Colonic mucosa (tissue), 4 donors: ENCODE data around the gene VWA8. TPM values are rescaled to one million over a fixed set of nuclear protein-coding genes. Genes with fewer than 3 reads are reported as not detected.

ENCODE experiments used
- DNase-seq: peaks from one replicate; pipeline ENCODE4 v3.0.0-alpha.2; 2020
- H3K27ac ChIP-seq: fragments of 200-600 bp; one replicate; pipeline ENCODE4 v1.8.0; 2021
- H3K27me3 ChIP-seq: fragments of 200-600 bp; one replicate; pipeline ENCODE4 v1.8.0; 2021
- H3K36me3 ChIP-seq: fragments of 200-600 bp; one replicate; pipeline ENCODE4 v1.8.0; 2021
- H3K4me1 ChIP-seq: fragments of 200-600 bp; one replicate; pipeline ENCODE4 v1.8.0; 2021; ENCODE audit warnings: mild to moderate bottlenecking
- H3K4me3 ChIP-seq: fragments of 200-600 bp; one replicate; pipeline ENCODE4 v1.8.0; 2021
- H3K9ac ChIP-seq, 2 donors: one replicate each; pipeline ENCODE4 v1.7.0; 2013; ENCODE audit warnings: control low read depth in 2 of 2, low read depth in 2 of 2, low read length in 2 of 2
- H3K9me3 ChIP-seq: fragments of 200-600 bp; one replicate; pipeline ENCODE4 v1.8.0; 2021
- CTCF ChIP-seq: fragments of 200-600 bp; IDR thresholded peaks from one replicate; pipeline ENCODE4 v1.8.0; 2022; ENCODE audit warnings: antibody characterized with exemption, mild to moderate bottlenecking
- intact Hi-C: fragments of 100-400 bp; cut with DNase I; formaldehyde crosslinking; loops from one replicate; pipeline ENCODE4 v1.14.1; 2022
- total RNA-seq, 2 donors: library from RNA; stranded (reverse); fragmentation: NEBNext Ultra II Directional in 1 of 2; extraction: Animal tissue kit (Norgen Biotek cat#: 25700) in 1 of 2; gene quantifications; one replicate each; pipeline ENCODE4 v1.2.1, GENCODE V29; 2021
- donor health status: healthy.
- donor health status: DM: no; HTN: no; CAD: no.
- donor health status: DM: no; HTN: no; CAD: no.

Gene VWA8
- total RNA-seq, 2 donors from 2014 or later = 23.8 to 31.8 TPM

GRCh38 chr13:41740479-41740878, 220.4 kb downstream of the VWA8 start:
- no peaks in the 10 kb centered on the region for H3K27me3 ChIP-seq
- intact Hi-C loops = no loop called here
- no peak overlapping the region for H3K27ac ChIP-seq
- no peak for DNase-seq
- no peak overlapping the region for H3K9ac ChIP-seq
- H3K4me3 ChIP-seq = no peak overlapping the region
- H3K9me3 ChIP-seq = no peaks in the 10 kb centered on the region
- TF ChIP-seq CTCF = no peak
- H3K36me3 ChIP-seq = no peaks in the 10 kb centered on the region
- no peaks in the 10 kb centered on the region for H3K4me1 ChIP-seq

- no peaks in the 10 kb centered on the region for H3K27me3 ChIP-seq
- H3K27ac ChIP-seq = no peak overlapping the region
- DNase-seq = no peak
- no peak overlapping the region for H3K4me3 ChIP-seq
- H3K4me1 ChIP-seq = no peaks in the 10 kb centered on the region
- H3K36me3 ChIP-seq = no peaks in the 10 kb centered on the region
- no peak for TF ChIP-seq CTCF
- H3K9me3 ChIP-seq = no peaks in the 10 kb centered on the region
- intact Hi-C loops = no loop called here
- no peak overlapping the region for H3K9ac ChIP-seq
These were observed 238.0 kb downstream of the VWA8 start for GRCh38 chr13:41722684-41723535.

GRCh38 chr13:41720839-41721561, 239.9 kb downstream of the VWA8 start:
- H3K4me1 ChIP-seq = no peaks in the 10 kb centered on the region
- H3K4me3 ChIP-seq = no peak overlapping the region
- H3K9me3 ChIP-seq = no peaks in the 10 kb centered on the region
- no peak overlapping the region for H3K9ac ChIP-seq
- no peak for TF ChIP-seq CTCF
- no peak for DNase-seq
- H3K27me3 ChIP-seq = no peaks in the 10 kb centered on the region
- intact Hi-C loops = no loop called here
- H3K36me3 ChIP-seq = no peaks in the 10 kb centered on the region
- H3K27ac ChIP-seq = no peak overlapping the region

- H3K9me3 ChIP-seq = no peaks in the 10 kb centered on the region
- no peak for TF ChIP-seq CTCF
- no peak for DNase-seq
- intact Hi-C loops = no loop called here
- H3K4me1 ChIP-seq = no peaks in the 10 kb centered on the region
- no peak overlapping the region for H3K9ac ChIP-seq
- H3K27ac ChIP-seq = no peak overlapping the region
- H3K4me3 ChIP-seq = no peak overlapping the region
- H3K36me3 ChIP-seq = no peaks in the 10 kb centered on the region
- no peaks in the 10 kb centered on the region for H3K27me3 ChIP-seq
These were observed 244.7 kb downstream of the VWA8 start for GRCh38 chr13:41716236-41716635.

GRCh38 chr13:41713405-41713804, 247.5 kb downstream of the VWA8 start:
- no peaks in the 10 kb centered on the region for H3K36me3 ChIP-seq

More at GRCh38 chr13:41713405-41713804, 247.5 kb downstream of the VWA8 start:
- no peak overlapping the region for H3K27ac ChIP-seq
- no peaks in the 10 kb centered on the region for H3K4me1 ChIP-seq
- TF ChIP-seq CTCF = no peak
- H3K9me3 ChIP-seq = no peaks in the 10 kb centered on the region
- H3K27me3 ChIP-seq = no peaks in the 10 kb centered on the region
- H3K4me3 ChIP-seq = no peak overlapping the region
- no peak overlapping the region for H3K9ac ChIP-seq
- intact Hi-C loops = no loop called here
- DNase-seq = no peak
